Hepatocyte (in vitro differentiated cells): ENCODE data around the gene KRT84. TPM values are rescaled to one million over a fixed set of nuclear protein-coding genes. Genes with fewer than 3 reads are reported as not detected.

Experiments
- DNase-seq: peaks from one replicate; pipeline ENCODE4 v3.0.0-alpha.2; 2016; ENCODE audit warnings: low spot score
- H2AFZ ChIP-seq: fragments of 200-600 bp; sonication (generic); 2 replicates; pipeline ENCODE4 v1.6.0; 2016; ENCODE audit warnings: antibody characterized with exemption, mild to moderate bottlenecking
- H3K27ac ChIP-seq: fragments of 200-600 bp; sonication (generic); 2 replicates; pipeline ENCODE4 v1.5.1; 2016; ENCODE audit warnings: mild to moderate bottlenecking
- H3K27me3 ChIP-seq: fragments of 200-600 bp; sonication (generic); 2 replicates; pipeline ENCODE4 v1.6.1; 2016
- H3K36me3 ChIP-seq: fragments of 200-600 bp; sonication (generic); replicated peaks from 2 replicates; pipeline ENCODE4 v1.5.1; 2016; ENCODE audit warnings: low read depth; ENCODE audit not compliant: insufficient read depth
- H3K4me1 ChIP-seq: fragments of 200-600 bp; sonication (generic); 2 replicates; pipeline ENCODE4 v1.5.1; 2016; ENCODE audit warnings: mild to moderate bottlenecking, moderate library complexity; ENCODE audit not compliant: insufficient read depth
- H3K4me2 ChIP-seq: fragments of 200-600 bp; sonication (generic); 2 replicates; pipeline ENCODE4 v1.6.0; 2016
- H3K4me3 ChIP-seq: fragments of 200-600 bp; sonication (generic); 2 replicates; pipeline ENCODE4 v1.5.1; 2016; ENCODE audit warnings: mild to moderate bottlenecking
- H3K79me2 ChIP-seq: fragments of 200-600 bp; sonication (generic); 2 replicates; pipeline ENCODE4 v1.6.0; 2017; ENCODE audit warnings: mild to moderate bottlenecking
- H3K9me2 ChIP-seq: fragments of 200-600 bp; sonication (generic); replicated peaks from 2 replicates; pipeline ENCODE4 v1.6.0; 2017; ENCODE audit warnings: mild to moderate bottlenecking; ENCODE audit not compliant: insufficient read depth
- H3K9me3 ChIP-seq: fragments of 200-600 bp; sonication (generic); 2 replicates; pipeline ENCODE4 v1.5.1; 2016; ENCODE audit warnings: low read depth, mild to moderate bottlenecking
- H4K20me1 ChIP-seq: fragments of 200-600 bp; sonication (generic); 2 replicates; pipeline ENCODE4 v1.6.0; 2016; ENCODE audit warnings: mild to moderate bottlenecking; ENCODE audit not compliant: insufficient read depth, poor library complexity, severe bottlenecking
- CTCF ChIP-seq: fragments of 200-600 bp; sonication (generic); IDR thresholded peaks from 2 replicates; pipeline ENCODE4 v1.5.1; 2016; ENCODE audit warnings: antibody characterized with exemption, mild to moderate bottlenecking; ENCODE audit not compliant: poor library complexity
- EZH2 ChIP-seq: fragments of 200-600 bp; sonication (generic); IDR thresholded peaks from 2 replicates; pipeline ENCODE4 v1.6.1; 2016; ENCODE audit warnings: antibody characterized with exemption, mild to moderate bottlenecking, borderline replicate concordance
- EZH2phosphoT487 ChIP-seq: fragments of 200-600 bp; sonication (generic); IDR thresholded peaks from one replicate; pipeline ENCODE4 v1.6.1; 2018; ENCODE audit warnings: antibody characterized with exemption, mild to moderate bottlenecking, low read depth, moderate library complexity; ENCODE audit not compliant: unreplicated experiment, severe bottlenecking
- WGBS: methylation state at CpG from one replicate; pipeline ENCODE4 v1.1.6; 2016; ENCODE audit warnings: low lambda C conversion rate; ENCODE audit errors: missing lambda C conversion rate; 5-methylcytosine and 5-hydroxymethylcytosine counted together
- polyA plus RNA-seq: library from polyadenylated mRNA; unstranded; fragments of >200 nt; fragmentation: Nextera tagmentation; extraction: Ambion mirVana; gene quantifications from 2 replicates; pipeline ENCODE4 v1.2.1, GENCODE V29; 2016
- total RNA-seq: library from RNA; depleted of rRNA; stranded (reverse); fragments of >200 nt; gene quantifications from 2 replicates; pipeline ENCODE4 v1.2.3, GENCODE V29; 2014

KRT84 gene
- total and polyA plus RNA-seq, 2 experiments from 2014 or later, result not detected

DNA sequence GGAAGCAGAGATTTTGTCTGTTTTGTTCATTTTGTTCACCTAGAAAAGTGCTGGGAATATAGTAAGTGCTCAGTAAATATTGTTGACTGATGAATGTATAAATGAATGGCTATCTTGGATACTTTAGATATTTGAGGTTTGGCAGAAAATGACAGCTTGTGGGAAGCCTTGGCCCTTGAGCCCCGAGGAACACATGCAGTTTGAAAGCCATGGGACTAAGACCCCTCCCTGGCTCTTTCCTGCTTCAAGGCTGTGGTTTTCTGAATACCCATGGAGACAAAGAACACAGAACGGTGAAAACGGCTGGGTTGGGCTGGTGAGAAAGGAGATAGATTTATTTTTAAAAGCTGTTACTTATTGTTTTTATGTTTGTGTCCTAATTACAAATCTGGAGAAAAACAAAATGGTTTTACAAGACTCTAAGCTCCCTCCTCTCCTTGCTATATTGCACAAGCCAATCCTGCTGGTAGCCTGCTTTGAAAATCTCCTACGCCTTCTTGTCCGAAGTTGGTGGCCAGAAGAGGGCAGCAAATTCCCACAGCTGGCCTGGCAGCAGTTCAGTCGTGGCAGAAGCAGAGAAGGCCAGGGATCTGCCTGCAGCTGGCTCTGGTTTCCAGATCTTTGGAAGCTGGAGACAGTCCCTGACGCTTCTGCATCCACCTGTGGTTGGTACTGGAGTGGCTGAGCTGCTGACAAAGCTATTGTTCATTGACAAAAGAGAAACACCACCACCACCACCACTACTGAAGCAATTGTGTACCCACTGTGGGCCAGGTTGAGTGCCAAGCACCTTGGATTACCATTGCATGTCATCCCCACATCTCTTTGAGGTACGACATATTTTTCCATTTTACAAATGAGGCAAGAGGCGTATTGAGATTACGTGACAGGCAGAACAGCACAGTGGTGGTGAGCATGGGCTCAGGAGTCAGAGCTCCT is 13.0 kb downstream of the KRT84 start:
- Histone ChIP-seq H2AFZ (no peak overlapping the region), H3K79me2 (no peaks in the 10 kb centered on the region), H3K9me2 (no peaks in the 10 kb centered on the region), H3K4me3 (no peak overlapping the region), H3K4me1 (peaks cover 3% of the 10 kb centered on the region), H3K4me2 (no peak overlapping the region), H3K9me3 (no peaks in the 10 kb centered on the region), H3K27me3 (peaks cover 3% of the 10 kb centered on the region), H4K20me1 (no peaks in the 10 kb centered on the region), H3K27ac (no peak overlapping the region), H3K36me3 (no peaks in the 10 kb centered on the region)
- WGBS, result 44% methylated on average over 10 of the region's 10 CpGs
- no peak for TF ChIP-seq EZH2
- no peak for TF ChIP-seq EZH2phosphoT487
- peak; percentile 96 for TF ChIP-seq CTCF
- DNase-seq, result peak; percentile 92

DNA sequence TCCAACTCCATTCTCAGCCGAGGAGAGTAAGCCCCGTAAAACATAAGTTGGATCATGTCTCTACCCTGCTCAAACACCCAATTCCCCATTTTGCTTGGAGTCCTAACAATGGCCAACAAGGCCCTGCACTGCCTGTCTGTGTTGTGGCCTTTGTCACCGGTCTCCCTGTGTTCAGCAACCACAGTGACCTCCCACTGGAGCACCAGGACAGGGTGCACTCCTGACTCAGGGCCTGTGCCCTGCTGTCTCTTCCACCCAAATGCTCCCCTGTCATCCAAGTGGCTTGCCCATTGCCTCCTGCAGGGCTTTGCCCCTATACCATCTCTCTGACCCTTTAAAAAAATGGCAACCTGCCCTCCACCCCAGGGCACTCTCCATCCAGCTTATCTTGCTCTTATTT is 13.7 kb downstream of the KRT84 start:
- H3K4me2 ChIP-seq, result no peak overlapping the region
- no peaks in the 10 kb centered on the region for H3K9me3 ChIP-seq
- no peaks in the 10 kb centered on the region for H4K20me1 ChIP-seq
- no peak overlapping the region for H2AFZ ChIP-seq
- WGBS, result 80% methylated on average over 3 of the region's 3 CpGs
- no peak overlapping the region for H3K4me3 ChIP-seq
- H3K36me3 ChIP-seq, result no peaks in the 10 kb centered on the region
- TF ChIP-seq CTCF, result no peak
- no peak overlapping the region for H3K27ac ChIP-seq
- peaks cover 3% of the 10 kb centered on the region for H3K4me1 ChIP-seq
- peaks cover 3% of the 10 kb centered on the region for H3K27me3 ChIP-seq
- no peaks in the 10 kb centered on the region for H3K9me2 ChIP-seq
- H3K79me2 ChIP-seq, result no peaks in the 10 kb centered on the region
- DNase-seq, result no peak

GRCh38 chr12:52370926-52371608 is 14.4 kb downstream of the KRT84 start:
- Histone ChIP-seq H2AFZ (no peak overlapping the region), H3K9me3 (no peaks in the 10 kb centered on the region), H3K79me2 (no peaks in the 10 kb centered on the region), H3K4me2 (no peak overlapping the region), H3K4me3 (no peak overlapping the region), H3K4me1 (peaks cover 3% of the 10 kb centered on the region), H4K20me1 (no peaks in the 10 kb centered on the region), H3K27me3 (peaks cover 3% of the 10 kb centered on the region), H3K36me3 (no peaks in the 10 kb centered on the region), H3K27ac (no peak overlapping the region), H3K9me2 (no peaks in the 10 kb centered on the region)
- TF ChIP-seq CTCF (no peak), EZH2 (no peak), EZH2phosphoT487 (no peak)
- 77% methylated on average over 12 of the region's 12 CpGs for WGBS
- DNase-seq, result peak; percentile 30
